GM18867 (cell line): Measurements from ENCODE around the gene IRF2.
A peak's percentile ranks its signal among the peaks of the same experiment; 100 is the strongest.

ENCODE experiments used
- ATAC-seq: cut with Tn5 transposase; IDR thresholded peaks from one replicate; pipeline ENCODE4 v1.9.1; 2021; ENCODE audit warnings: mild to moderate bottlenecking, moderate library complexity; ENCODE audit not compliant: unreplicated experiment

Gene IRF2

DNA sequence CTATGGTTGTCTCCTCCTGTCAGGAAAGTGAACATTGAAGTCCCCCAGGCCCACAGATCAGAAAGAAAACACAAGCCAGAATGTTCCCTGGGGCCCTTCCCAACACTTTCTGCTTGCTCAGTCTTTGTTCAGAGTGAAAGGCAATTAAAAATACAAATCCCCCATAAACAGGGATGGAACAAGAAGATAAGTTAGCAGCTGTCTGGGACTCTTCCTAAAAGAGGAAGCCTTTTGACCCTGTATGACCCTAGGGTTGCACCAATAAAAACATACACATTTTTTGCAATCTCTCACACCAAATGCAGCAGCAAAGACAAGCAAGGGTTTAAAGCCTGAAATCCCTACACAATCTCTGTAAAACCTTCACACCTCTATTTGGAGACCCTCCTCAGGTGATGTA lies 22.6 kb downstream of the IRF2 start:
- no peak for ATAC-seq

DNA sequence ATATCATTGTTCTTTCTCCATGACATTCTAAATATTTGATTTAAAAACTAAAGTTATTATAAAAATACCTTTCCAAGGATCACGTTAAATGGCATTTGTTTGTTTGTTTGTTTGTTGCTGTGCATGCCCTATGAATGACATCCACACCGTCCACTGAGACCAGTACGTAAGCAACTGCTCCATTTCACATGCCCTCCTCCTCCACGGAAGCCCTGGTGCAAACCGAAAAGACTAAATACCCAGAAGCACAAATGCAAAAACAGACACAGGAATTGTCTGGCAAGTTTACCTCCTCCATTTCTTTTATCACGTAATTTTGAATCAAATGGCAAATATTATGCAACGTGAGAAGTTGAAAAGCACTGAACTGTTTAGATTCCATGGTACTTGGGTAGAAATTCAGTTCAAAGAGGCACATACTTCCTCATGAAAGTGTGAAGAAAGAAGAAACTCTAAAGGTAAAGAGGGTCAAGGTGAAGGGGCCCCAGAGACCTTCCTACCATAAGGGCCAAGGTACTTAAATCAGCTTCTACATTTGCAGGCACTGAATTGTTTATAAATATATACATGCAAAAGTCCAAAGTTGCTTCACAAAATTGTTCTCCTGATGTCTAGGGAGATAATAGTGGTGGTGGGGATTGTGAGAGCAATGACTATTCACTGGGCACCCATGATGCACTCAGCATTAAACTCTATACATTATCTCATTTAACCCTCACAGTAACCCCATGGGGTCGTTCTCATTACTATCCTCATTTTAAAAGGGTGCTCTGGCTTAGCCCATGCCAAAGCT lies 23.4 kb downstream of the IRF2 start:
- ATAC-seq = no peak

DNA sequence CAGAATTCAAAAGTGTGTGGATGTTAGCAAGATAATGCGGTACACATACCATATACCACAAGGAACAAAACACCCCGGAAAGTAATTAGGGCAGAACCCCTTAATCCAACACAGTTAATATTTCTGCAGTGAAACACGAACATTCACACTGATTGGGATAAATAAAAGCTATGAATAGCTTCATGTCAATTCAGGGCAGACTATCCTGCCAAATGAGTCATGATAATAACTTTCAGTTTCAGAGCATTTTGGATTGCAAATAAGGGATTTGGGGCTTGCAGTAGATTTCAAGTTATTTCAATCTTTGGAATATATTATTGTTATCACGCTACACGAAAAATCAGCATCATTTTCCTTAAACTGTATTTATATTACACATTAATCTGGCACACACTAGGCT lies 24.3 kb downstream of the IRF2 start:
- no peak for ATAC-seq

DNA sequence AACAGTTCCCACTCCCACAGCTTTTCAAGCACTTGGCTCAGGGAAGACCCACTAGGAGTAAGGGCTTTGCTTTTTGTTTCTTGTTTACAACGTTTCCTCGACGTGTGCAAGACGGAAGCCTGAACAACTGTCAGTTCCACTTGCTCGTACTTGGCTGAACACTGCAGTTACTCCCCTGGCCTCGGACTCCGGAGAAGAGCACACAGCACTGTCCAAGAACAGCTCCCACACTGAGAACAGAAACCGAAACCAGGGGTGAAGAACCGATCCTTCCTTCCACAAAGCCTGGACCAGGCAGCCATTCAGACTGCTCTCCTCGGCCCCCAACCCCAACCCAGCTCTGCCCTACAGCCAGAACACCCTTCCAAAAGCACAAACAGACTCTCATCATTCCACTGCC lies 25.5 kb downstream of the IRF2 start:
- ATAC-seq = no peak

DNA sequence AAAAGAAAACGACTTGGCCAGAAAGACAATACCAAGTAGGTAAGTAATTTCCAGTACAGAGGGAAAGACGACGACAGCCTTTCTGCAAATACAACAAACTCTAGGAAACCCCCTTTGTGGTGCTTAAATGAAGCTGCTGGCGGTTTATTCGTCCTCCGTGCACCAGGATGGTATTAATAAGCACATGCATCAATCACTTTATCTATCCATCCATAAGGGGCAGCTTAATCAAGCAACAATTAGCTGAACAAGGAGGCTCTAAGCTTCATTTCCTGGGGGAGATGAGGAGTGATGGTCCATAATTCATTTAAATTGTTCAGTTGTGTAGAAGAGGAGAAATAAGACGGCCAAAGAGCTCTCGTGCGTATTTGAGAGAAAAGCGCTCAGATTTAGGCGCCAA lies 26.2 kb downstream of the IRF2 start:
- ATAC-seq = no peak

DNA sequence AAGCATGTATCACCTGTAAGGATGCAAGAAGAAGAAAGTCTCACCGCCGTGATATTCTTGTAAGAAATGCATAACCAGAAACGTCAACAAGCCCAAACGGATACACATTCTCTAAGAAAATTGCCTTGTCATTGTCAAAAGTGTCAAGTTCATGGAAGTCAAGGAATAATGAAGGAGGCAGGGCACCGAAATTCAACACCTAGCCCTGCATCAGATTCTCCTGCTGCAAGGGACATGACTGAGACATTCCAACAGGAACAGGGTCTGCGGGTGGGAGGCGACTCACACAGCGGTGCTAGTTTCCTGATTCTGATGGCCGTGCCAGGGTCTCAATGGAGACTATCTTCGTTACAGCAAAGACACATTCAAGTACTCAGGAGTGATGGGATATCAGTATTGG lies 26.7 kb downstream of the IRF2 start:
- no peak for ATAC-seq

DNA sequence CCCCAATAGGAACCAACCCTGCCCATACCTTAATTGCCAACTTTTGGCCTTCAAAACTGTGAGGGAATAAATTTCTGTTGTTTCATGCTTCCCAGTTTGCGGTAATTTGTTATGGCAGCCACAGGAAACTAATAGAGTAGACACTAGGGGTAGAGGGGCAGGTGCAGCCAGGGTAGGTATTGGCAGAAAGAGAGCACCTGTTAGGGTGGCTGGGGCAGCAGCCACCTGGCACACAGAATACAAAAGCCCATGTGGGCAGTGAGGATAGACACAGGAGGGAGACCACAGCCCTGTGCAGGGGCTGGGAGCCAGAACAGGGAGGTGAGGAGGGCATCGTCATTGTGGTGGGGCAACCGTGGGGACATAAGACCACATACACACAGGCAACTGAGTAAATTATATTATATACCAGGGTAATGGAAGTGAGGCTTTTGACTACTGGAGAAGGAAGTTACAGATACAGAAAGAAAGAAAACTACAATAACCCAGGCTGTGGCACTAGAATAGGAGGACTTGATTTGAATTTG lies 28.2 kb downstream of the IRF2 start:
- no peak for ATAC-seq

DNA sequence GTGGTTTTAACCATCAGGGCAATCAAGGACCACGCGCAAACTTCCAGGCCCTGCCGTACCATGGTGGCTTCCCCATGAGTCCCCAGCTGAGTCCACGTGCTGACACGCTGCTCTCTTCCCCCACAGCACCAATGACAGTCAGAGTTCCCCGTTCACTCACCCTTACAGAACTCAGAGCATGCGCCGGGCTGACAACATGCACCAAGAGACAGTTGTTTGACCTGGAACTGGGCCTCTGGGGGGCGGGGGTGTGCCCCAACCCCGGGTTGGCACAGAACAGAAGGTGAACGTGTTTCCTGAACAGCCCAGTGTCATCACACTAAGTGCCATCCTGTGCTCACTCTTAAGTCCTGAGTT lies 29.4 kb downstream of the IRF2 start:
- ATAC-seq = peak; percentile 57

DNA sequence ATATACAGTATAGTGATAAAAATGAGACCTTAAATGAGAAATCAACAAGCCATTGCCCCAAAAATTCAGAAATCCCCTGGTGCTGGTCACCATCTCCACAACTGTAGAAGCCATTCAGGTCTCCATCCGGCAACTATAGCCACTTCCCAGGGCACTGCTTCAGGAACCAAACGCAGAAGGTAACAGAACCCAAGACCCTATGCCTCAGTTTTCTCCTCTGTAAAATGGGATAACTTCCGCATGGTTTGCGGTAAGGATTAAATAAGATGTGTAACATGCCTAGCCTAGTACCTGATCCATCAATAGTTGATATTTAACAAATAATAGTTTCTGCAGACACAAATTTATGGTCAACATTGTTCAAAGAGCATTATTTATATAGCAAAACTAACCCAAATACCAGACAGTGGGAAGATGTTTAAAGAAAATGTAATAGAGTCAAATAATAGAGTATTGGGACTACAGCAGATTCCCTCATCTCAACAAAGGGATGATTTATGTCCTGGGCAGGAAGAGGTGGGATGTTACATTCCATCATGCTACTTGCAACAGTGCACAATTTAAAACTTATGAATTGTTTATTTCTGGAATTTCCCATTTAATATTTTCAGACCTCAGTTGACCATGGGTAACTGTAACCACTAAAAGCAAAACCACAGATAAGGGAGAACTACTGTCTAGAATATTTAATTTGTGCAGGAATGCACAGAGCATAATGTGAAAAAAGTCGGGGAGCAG lies 30.0 kb downstream of the IRF2 start:
- ATAC-seq = no peak

DNA sequence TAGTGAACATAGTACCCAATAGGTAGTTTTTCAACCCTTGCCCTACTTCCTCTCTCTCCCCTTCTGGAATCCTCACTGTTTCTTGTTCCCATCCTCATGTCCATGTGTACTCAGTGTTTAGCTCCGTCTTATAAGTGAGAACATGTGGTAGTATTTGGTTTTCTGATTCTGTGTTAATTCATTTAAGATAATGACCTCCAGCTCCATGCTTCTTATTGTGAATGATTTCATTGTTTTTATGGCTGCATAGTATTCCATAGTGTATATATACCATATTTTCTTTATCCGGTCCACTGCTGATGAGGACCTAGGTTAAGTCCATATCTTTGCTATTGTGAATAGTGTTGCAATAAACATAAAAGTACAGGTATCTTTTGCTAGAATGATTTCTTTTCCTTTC lies 31.0 kb downstream of the IRF2 start:
- no peak for ATAC-seq

DNA sequence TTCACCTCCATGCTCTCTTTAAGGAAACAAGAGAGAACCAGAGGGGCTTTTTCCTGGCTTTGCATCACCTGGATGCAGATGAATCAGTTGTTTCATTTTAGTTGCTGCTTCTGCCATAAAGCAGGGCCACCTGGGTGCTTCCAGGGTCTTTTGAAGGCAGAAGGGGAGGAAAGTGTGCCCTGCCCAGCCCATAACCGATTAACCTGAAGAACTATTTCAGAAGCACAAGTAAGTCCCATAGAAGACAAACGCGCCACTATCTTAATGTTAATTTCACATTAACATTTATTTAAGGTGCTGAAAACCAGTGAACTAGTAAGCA lies 32.1 kb downstream of the IRF2 start:
- ATAC-seq = no peak

DNA sequence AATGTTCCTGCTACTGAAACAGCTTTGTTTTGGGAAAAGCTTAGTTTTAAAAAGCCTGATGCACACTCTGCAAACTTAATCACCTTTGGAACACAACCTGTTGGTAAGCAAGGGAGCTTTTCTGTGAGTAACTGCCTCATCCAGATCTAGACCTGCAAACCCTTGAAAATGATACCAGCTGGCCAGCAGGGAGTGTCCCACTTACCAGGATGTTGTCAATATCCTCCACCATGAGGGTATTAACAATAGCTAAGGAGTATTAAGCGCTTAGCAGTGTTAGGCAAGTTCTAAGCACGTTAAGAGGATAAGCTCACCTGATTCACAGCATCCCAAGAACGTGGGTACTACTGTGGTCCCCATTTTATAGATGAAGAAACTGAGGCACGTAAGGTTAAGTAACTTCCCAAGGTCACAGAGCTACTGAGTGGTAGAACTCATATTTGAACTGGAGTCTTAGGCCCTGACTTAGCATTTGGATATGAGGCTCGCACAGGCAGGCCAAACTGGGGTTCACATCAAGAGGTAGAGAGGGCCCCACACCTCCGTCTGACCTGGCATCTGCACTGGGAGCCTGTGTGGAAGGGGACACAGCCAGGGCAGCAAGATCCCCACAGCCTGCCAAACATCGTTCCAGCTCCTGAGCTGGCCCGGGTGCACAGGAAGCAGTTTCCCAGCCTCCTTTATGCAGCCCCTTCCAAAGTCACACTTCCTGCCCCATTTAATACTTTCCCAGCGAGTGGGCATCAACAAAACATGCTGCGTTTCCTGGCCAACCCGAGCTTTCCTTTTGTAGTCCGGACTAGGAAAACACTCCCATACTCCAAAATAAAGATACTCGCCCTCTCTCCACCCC lies 32.7 kb downstream of the IRF2 start:
- ATAC-seq = no peak

DNA sequence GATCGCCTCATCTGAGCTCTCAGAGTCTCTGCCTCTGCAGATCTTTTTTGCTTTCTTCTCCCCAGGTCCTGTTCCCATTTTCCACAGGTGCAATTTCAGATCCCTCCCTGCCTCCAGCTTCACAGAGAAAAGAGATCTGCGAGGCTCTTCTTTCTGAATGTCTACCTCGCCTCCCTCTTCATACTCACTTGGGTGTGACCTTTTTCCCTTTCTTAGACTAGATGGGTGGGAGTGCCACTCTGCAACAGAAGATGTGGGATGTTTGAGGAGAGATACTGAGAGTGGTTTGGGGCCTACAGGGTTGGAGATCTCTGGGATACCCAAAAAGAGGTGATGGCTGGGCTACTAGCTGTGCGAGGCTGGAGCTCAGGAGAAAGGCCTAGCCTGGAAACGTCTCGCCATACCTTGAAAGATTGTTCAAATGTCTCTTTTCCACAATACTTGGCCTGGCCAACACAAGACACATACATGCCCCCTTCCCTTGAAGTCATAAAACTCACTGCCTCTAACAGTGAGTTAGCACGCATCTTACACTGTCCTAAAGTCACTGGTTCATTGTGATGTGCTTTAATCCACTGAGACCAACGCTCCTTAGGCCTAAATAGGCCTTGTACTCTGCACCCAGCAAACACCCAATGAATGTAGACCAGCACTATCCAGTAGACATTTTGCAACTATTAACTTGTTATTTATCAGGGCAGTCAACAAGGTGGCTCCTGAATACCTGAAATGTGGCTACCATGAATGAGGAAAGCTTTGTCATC lies 33.6 kb downstream of the IRF2 start:
- no peak for ATAC-seq

DNA sequence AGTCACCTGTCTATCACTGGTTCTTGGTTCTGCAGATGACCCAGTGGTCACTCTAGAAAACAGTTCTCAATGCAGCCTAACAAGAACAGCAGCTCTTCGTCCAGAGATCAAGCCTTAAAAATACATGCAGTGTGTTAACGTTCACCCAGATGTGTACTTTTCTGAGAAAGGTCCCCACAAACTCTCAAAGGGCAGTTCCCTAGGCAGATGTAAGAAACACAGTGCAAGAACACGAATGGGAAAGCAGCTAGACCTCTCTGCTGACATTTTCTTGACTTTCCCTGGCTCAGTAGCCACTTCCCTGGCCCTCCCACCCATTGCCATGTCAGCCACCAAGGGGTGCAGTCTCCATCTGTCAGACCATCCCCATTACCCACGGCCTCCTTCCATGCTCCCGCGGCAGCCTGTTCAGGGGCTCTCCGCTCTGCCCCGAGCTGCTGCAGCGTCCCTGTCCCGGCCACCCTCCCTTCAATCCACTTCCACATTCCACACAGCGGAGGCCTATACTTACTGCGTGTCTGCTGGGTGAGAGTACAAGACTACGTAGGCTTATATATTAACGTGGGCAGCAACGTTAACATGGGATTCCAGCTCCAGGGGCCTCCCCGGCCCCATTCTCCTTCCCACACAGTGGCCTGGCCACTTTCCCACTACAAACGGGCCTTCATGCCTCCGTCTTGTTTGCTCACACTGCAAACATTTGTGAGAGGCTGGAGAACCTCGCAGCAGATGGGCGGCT lies 34.3 kb downstream of the IRF2 start:
- ATAC-seq = no peak

DNA sequence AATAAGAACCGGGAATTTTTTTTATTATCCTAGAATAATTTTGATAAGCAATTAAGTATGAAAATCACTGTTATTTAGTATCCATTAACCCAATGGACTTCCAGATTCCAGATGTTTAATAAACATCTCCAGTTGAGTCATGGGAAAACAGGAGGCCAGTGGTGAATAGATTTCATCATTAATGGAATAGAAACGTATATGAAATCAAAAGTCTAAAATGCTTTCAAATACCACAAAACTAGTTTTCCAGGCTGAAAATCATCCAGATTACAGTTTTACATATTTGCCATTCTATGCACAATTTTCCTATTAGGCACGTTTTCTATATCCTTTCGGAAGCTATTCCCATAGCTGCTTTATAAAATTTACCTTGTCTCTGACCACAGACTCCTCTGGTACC lies 35.0 kb downstream of the IRF2 start:
- ATAC-seq = no peak

DNA sequence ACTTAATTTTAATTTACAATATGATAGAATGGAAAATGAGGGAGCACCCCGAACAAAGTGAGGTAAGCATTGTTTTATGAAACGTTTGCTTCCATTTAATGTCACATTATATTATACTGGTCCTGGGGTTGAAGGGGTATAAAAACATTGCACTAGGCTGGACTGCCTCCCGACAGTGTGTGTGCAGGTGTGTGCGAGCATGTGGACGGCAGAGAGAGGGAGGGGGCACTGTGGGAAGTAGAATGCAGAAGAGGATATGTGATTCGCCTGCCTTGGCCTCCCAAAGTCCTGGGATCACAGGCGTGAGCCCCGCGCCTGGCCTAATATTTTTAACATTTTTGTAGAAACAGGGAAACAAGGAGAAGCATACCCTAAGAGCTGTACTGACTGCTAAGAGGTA lies 36.0 kb downstream of the IRF2 start:
- no peak for ATAC-seq

DNA sequence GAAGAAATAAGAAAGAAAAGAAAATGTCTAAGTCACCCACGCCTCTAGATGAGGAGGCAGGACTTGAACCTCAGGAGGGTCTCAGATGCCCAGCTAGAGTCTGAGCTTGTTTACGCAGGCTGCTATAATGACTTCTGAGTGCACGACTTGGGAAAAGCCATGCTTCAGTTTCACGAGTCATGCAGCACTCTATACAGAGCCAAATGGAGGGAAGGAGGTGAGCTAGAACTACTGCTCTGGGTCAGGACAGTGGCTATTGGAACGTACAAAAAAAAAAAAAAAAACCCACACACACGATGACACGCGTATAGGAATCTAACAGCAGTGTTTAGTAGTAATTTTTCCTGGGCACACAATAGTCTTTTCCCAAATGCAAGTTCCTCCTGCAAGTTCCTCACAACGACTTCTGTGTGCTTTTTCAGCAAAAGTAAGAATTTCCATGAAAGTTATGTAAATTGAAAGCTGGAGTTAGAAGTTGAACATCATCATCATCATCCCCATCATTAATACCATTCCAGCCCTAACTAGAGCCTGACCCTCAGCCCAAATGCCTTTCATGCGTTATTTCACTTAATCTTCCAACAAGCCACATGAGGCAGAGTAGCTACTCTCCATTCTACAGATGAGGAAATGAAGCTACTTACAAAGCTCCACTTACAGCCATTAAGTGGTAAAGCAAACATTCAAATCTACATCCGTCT lies 36.6 kb downstream of the IRF2 start:
- no peak for ATAC-seq

DNA sequence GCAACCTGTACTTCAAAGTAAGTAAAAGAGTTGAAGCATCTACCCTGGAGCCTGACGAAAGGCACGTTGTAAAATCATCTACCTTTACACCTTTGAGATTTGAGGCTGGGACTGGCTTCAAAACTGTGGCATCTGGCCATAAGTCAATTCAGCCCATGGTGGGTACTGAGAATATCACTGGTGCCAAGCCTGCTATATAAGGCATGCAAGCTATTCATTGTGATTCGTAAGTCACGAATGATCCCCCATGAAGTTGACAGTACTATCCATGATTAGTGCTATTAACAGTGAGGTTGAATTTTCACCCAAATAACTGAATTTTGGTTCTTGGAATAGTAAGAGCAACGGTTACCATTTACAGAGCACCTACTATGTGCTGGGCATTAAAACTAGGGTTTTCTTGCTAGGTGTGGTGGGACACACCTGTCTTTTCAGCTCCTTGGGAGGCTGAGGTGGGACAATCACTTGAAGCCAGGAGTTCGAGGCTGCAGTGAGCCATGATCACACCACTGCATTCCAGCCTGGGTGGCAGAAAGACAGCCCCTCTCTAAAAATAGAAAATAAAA lies 39.8 kb downstream of the IRF2 start:
- no peak for ATAC-seq

DNA sequence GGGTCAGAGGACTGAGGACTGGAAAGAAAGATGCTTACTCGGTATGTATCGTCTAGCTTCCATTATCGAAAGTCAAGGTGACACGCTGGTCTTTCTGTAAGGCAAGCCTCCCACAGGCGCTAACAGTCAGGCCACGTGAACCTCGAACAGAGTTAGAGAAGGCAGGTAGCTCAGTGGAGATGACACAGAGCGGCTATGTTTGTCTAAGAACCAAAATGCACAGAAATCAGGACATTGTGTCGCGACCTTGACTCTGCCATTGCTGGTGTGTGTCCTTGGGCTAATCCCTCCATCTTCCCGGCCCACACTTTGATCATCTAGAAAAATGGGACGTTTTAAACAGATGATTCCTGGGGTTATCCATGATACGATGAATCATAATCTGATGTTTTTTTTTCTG lies 40.3 kb downstream of the IRF2 start:
- no peak for ATAC-seq
